NCI-H526 treated with DMSO at 0.1 percent for 48 hours (cell line): ENCODE data around the gene DRAM1.
"Not testable (repeated sequence)": the region's sequence is repeated elsewhere in the genome, so short reads cannot be mapped to it uniquely, and the experiment has no call there.

Experiments used
- DNase-seq: peaks from one replicate; lab custom pipeline; 2025; lab: John Stamatoyannopoulos, UW

DRAM1 gene

DNA sequence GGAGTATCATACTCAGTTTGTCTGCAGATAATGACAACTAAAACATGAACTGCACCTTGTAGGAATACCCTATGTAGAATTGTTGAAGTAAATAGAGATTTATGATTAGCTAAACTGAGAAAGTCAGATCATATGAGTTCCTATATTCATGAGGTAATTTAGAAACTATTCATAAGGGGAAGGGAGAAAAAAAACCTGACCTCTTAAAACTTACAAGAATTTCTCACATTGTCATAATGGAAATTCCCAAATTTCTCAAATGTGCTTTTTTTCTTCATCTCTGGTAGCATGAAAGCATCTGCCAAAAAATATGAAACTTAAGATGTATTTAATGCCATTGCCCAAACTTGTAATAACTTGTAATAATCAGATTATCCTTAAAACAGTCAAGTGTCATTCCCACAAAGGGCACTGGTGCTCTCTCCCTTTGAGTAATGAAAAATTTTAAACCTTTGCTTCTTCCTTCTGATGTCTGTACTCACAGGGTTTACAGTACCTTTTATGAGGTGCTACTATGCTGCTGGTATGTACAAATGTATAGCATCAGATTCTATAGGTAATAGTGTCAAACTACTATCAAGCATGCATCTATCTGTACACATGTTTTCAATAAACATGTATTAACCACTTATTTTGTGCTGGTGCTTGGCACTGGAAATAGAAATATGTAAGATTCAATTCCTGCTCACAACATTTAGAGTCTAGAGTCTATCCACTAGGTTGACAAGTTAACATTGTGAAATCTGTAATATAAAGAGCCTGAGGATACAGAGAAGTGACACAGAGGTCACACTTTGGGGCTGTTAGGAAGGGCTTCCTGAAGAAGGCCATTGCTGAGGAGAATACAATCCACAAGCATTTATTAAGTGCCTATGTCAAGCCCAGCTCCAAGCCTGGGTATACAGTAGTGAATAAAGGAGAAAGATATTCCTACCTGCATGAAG, 17.4 kb upstream of the DRAM1 start:
- no peak for DNase-seq

DNA sequence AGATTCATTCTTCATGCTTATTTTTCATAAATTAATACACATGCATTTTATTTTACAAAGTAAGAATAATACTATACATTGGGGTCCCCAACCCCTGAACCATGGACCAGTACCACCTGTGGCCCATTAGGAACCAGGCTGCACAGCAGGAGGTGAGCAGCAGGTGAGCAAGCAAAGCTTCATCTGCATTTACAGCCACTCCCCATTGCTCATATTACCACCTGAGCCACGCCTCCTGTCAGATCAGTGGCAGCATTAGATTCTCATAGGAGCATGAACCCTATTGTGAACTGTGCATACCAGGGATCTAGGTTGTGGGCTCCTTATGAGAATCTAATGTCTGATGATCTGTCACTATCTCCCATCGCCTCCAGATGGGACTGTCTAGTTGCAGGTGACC, 15.7 kb upstream of the DRAM1 start:
- DNase-seq, result not testable (repeated sequence)

DNA sequence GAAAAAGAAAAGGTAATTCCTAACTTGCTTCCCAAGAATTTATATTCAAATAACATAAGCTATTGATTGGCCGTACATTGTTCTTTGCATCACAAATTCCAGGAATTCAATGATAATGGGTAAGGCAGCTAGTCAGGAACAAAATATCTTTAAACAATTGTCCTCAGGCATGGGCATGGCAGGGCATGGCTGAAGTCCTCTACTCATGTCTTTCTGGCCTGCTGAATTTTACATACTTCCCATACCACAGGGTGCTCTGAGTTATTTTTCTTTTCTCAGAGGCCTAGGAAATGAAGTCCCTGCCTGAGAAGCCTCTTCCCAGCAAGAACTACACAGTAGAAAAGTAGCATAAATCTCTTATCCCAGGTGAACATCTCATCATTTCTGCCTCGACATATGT, 15.1 kb upstream of the DRAM1 start:
- no peak for DNase-seq

DNA sequence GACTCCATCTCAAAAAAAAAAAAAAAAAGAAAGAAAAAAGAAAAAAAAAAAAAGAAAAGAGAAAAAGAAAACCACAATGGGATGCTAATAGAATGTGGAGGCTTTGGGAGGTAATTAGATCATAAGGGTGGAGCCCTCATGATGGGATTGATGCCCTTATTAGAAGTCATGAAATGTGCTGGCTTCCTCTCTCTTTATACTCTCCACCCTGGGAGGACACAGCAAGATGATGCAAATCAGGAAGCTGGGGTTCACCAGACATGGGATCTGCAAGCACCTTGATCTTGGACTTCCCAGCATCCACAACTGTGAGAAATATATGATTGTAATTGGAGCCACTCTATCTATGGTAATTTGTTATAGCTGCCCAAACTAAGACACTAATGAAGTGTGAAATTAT, 13.4 kb upstream of the DRAM1 start:
- DNase-seq, result no peak

DNA sequence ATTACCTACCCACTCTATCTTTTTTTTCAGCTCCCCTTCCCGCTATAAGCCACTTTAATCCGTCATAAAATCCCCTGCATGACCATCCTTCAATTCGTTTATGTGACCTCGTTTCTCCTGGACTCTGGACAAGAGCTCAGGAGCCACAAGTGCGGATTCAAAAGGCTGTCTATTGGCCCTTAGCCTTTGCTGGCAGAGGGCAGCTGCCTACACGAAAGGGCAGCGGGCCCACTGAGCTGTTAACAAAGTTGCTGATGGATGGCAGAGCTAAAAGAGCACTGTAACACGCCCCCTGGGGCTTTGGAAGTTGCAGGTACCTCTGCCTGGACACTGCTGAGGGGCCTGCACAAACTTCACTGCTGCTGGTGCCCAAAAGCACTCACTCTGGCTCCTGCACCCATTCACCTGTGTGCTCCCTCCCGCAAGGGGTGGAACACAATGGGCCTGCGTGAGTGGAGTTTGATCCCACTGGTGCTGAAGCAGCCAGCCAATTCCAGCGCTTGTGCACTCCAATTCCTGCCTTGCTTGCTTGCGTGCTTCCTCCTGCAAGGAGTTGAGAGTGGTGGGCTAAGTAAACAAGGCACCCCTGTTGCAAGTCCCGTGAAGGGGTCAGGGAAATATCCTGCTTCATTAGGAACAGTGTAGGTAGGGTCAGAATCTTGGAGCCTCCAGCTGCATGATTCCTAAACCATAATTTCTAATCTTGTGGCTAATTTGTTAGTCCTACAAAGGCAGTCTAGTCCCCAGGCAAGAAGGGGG, 10.6 kb upstream of the DRAM1 start:
- no peak for DNase-seq

DNA sequence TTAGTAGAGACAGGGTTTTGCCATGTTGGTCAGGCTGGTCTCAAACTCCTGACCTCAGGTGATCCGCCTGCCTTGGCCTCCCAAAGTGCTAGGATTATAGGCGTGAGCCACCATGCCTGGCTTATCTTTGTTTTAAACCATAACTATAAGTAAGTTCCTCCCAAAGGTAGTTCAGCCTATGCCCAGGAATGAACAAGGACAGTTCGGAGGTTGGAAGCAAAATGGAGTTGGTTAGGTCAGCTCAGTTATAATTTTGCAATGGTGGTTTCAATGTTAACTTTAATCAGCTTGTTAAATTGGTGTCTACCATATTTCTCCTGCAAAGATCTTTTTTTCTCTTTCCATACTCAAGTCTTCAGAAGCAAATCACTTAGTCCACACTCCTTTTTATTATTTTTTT, 9.8 kb upstream of the DRAM1 start:
- DNase-seq, result not testable (repeated sequence)

DNA sequence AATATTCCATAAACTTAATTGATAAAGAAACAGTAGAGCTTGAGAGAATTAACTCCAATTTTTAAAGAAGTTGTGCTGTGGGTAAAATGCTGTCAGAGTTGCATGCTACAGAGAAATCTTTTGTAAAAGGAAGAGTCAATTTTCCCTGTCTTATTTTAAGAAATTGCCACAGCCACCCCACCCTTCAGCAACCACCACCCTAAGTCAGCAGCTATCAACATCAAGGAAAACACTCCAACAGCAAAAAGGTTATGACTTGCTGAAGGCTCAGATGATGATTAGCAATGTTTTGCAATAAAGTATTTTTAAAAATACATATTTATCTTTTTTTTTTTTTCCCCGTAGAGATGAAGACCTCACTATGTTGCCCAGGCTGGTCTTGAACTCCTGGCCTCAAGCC, 6.5 kb upstream of the DRAM1 start:
- no peak for DNase-seq

DNA sequence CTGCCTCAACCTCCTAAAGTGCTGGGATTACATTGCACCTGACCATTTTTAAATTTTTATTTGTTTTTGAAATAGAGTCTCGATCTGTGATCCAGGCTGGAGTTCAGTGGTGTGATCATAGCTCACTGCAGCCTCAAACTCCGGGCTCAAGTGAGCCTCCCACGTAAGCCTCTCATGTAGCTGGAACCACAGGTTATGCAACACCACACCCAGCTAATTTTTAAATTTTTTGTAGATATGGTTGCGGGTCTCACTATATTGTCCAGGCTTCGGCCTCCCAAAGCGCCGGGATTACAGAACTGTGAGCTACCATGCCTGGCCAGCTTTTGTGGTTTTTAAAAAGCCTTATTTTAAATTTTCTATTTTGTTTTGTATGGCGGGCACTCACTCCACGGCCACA, 2.2 kb upstream of the DRAM1 start:
- no peak for DNase-seq

DNA sequence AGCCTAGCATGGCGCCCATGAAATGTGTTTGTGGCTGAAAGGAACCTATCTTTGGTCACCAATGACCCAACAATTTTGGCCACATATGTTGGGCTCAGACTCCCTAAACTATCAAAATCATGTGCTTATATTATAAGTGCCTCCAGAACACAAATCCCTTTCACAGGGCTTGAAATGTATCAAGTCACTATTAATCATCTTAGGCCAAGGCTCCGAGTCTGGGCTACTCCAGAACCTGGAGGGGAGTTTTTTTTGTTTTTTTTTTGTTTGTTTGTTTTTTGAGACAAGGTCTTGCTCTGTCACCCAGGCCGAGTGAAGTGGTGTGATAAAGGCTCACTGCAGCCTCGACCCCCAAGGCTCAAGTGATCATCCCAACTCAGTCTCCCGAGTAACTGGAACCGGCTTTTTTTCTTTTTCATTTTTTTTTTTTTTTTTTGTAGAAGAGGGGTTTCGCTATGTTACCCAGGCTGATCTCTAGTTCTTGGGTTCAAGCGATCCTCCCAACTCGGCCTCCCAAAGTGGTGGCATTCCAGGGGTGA, 989 bp upstream of the DRAM1 start:
- DNase-seq, result no peak

DNA sequence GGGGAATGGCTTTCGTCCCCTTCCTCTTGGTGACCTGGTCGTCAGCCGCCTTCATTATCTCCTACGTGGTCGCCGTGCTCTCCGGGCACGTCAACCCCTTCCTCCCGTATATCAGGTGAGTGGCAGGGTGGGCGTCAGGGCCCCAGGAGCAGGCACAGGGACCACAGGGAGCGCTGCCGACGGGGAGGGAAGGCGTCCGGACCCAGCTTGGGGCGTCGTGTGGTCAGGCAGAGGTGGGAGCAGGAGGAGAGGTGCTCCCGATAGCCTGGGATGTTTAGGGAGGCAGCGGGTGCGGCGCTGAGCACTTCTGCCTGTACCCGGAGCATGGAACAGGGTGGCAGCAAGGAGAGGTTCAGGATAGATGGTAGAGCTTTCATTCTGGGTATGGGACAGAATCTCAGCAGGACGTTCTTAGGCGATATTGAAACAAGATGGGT, 444 bp downstream of the DRAM1 start:
- DNase-seq, result no peak

DNA sequence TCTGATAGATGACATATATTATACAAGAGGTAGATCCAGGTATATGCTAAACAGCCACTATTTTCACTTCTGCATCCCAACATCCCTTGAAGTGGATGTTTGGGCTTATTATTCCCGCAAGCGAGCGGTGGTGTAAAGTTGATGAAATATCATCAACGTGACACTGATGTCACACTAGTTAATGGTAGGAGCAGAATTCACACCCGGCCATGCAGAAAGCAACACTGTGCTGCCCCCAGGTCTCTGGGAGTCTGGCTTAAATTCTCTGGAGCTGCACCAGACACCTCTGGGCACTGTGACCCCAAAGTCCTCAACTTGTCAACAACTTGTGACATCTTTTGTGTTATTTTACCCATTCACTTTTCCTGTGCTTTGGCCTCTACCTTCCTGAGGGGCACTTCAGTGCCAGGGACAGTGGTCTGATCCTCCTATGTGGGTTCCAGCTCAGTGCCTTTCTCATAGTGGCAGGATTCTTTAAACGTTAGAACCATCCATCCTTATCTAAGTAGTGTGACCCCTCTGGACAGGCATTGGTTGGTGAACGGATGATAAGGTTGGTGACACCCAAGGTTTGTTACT, 952 bp downstream of the DRAM1 start:
- DNase-seq, result no peak

DNA sequence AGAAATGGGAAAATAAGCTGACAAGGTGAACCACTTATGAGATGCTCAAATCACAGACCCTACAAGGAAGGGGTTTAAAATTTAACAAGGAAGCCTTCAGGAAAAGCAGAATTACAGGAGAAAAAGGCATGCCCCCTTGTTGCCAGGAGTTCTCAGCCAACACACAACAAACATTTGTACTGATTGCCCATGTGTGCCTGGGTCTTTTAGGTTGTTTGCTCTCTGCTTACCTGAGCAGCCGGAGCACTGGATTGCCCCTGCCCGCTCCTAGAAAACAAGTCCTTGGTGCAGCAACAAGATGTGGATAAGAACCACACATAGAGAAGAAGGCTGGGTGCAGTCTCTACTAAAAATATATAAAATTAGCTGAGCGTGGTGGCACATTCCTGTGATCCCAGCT, 3.4 kb downstream of the DRAM1 start:
- no peak for DNase-seq

DNA sequence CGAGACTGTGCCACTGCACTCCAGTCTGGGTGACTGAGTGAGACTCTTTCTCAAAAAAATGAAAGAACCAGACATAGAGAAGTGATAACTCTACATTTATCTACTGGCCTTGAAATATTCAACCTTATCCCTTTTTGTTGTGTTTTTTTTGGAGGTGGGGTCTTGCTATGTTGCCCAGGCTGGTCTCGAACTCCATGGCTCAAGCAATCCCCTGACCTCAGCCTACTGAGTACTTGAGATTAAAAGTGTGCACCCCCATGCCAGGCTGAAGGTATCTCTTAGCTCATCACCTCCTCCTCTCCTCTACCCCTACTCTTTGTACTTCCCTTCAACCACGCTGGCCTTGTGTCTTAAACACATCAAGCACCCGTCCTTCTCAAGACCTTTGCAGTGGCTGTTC, 3.8 kb downstream of the DRAM1 start:
- DNase-seq, result no peak

DNA sequence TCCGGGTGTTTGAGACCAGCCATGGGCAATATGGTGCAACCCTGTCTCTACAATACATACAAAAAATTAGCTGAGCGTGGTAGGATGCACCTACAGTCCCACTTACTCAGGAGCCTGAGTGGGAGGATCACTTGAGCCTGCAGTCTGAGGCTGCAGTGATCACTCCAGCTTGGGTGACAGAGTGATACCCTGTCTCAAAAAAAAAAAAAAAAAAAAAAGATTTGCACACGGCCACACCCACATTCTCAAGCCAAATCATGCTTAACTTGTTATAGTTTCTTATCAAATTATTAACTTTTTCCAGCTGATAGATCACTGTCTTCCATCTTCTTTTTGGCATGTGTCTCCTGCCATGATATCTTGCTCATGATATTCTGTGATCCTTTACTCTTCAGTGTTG, 6.8 kb downstream of the DRAM1 start:
- no peak for DNase-seq

DNA sequence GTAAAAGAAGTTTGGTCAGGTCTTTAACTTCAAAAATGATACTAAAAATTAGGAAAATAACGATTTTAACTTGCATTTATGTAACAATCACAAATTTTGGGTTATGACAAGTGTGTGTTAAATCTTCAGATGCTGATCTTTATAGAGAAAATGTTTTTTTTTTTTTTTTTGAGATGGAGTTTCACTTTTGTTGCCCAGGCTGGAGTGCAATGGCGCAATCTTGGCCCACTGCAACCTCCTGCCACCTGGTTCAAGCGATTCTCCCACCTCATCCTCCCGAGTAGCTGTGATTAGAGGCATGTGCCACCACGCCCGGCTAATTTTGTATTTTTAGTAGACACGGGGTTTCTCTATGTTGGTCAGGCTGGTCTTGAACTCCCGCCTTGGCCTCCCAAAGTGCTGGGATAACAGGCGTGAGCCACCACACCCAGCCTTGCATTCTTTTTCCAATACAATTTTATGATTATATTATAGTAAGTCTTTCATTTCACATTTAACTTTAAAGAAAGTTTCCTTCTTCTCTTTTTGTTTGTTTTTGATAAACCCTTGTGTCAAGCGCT, 7.5 kb downstream of the DRAM1 start:
- DNase-seq, result not testable (repeated sequence)

DNA sequence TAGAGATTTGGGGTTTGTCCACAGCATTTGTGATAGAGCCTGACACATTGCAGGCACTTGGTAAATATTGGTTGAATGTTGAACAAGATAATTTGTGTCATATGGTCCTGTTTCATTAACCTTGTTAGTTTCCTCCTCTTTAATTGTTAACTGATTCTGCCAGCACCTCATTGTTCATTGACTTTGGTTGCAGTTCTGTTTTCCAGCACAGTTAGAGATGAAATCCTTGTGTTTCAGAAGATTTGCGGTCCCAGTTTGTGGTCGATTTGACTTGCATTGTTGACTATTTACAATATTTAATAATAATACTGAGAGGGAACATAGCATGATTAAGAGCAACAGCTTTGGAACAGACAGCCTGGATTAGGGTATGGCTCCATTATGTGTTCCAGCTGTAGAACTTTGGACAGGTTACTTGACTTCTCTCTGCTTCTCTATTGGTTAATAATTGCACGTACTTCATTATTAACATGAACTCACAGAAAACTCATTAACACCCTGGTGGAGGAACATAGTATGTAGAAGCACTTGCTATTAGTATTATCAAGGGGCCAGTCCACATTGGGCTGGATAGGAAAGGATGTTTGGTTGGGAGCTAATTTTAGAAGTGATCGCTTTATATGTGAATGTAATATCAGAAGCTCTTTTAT, 8.7 kb downstream of the DRAM1 start:
- no peak for DNase-seq

DNA sequence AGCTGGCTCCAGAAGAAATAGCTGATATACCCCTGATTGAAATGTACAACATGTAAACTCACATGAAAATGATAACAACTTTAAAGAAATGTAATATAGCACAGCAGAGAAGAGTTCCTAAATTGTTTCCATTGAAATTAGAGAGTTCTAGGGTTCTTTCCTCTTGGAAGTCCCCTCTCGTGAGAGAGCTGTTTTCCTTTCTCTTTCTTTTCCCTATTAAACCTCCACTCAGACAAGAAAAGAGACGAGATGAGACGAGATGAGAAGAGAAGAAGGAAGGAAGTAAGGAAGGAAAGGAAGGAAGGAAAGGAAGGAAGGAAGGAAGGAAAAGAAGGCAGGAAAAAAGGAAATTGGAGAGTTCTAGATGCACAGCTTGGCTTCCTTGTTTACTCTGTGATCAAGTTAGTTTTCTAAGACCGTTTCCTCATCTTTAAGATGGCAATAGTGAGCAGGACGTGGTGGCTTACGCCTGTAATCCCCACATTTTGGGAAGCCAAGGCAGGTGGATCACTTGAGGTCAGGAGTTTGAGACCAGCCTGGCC, 11.9 kb downstream of the DRAM1 start:
- DNase-seq, result no peak

DNA sequence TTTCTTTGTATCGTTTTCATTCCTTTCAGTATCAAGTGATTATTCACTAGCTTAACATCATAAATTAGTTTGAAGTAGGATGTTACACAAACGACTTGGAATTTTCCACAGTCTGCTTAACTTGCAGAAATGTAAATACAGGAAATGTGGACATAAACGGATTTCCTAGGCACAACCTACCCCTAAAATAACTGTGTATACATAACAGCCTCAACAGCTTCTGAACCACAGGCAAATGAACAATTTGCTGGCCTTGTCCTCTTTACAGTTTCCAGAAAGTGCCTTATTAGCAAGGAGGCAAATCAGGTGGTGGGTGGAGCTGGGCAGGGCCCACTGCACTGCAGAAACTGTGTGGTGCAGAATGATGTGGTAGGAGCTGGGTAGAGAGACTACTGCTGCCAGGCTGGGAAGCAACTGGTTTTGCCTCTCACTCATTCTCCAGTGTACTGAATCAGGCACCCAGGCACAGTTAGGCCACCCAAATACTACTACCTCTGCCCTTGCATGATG, 14.1 kb downstream of the DRAM1 start:
- peak; percentile 91 for DNase-seq

DNA sequence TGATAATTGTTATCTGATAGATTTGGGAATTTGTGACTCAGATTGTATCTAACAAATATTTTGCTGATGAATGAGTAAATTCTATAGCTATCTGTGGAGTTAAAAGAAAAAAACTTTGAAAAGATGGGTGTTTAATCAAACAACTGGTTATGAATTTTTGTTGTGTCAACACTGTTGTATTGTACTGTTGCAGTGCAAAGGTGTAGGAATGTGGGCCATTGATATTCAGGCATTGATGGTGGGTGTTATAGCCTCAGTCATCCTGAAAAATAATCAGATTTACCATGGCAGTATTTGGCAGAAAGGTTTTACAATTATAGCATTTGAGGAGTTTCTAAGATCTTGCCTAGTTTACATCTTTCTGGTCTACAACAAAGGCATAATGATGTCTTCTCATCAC, 15.4 kb downstream of the DRAM1 start:
- no peak for DNase-seq

DNA sequence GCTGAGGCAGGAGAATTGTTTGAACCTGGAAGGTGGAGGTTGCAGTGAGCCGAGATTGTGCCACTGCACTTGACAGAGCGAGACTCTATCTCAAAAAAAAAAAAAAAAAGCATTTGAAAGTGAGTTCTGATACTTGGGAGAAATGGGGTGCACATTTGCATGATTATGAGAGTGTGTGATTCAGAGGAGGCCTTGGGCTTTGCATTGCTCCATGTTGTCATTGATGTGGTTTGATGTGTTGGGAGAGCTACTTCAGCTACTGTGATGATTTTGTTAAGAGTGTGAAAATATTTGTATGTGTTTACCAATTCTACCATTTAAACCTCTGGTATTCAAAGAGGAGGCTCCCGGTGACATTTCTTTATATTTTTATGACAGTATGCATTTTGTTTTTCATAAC, 24.4 kb downstream of the DRAM1 start:
- DNase-seq, result no peak

DNA sequence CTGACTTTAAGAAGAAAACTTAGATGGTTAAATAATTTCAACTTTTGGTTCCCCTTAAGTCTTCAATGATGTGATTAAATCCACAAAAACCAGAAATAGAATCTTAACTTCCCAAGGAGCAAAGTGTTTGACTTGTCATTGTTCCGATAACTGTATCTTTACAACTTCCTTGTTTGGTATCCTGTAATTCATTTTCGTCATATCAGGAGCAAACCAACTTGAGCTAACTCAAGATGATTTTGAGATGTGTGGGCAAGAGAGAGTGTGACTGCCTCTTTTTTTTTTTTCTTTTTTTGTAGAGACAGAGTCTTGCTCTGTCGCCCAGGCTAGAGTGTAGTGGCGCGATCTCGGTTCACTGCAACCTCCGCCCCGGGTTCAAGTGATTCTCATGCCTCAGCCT, 25.3 kb downstream of the DRAM1 start:
- no peak for DNase-seq
